H1 (cell line): ENCODE results near the gene OR6Q1.

Source experiments
- CHD1 ChIP-seq: IDR thresholded peaks from 2 replicates; pipeline ENCODE4 v1.6.1; 2012; ENCODE audit warnings: low read depth, low read length, improper control_type of control experiment
- CTCF ChIP-seq, 3 experiments: IDR thresholded peaks; 1 replicate in 2 of 3; 2 replicates in 1 of 3; pipeline versions ENCODE4 v1.5.1 to v1.6.1; 2011; ENCODE audit warnings: low read length in 3 of 3, mild to moderate bottlenecking in 3 of 3, inconsistent platforms in 2 of 3, low read depth in 1 of 3, moderate library complexity in 1 of 3; ENCODE audit not compliant: insufficient read depth in 1 of 3; ENCODE audit errors: control extremely low read depth in 1 of 3
- EZH2 ChIP-seq: fragments of 200-600 bp; sonication (generic); IDR thresholded peaks from 2 replicates; pipeline ENCODE4 v1.7.1; 2012; ENCODE audit warnings: low read depth, mild to moderate bottlenecking, moderate library complexity, low read length, inconsistent platforms; ENCODE audit not compliant: severe bottlenecking
- HDAC6 ChIP-seq: IDR thresholded peaks from one replicate; pipeline ENCODE4 v1.7.1; 2012; ENCODE audit warnings: low read depth, mild to moderate bottlenecking, inconsistent platforms, low read length, moderate library complexity
- MAFK ChIP-seq: IDR thresholded peaks from 2 replicates; pipeline ENCODE4 v1.6.1; 2012; ENCODE audit warnings: low read depth, mild to moderate bottlenecking, improper control_type of control experiment, low read length
- PHF8 ChIP-seq: fragments of 200-600 bp; sonication (generic); conservative IDR thresholded peaks from 2 replicates; pipeline ENCODE4 v1.7.1; 2012; ENCODE audit warnings: low read depth, mild to moderate bottlenecking, inconsistent platforms, low read length, moderate library complexity
- POLR2A ChIP-seq, 2 experiments: IDR thresholded peaks; 1 replicate in 1 of 2; 2 replicates in 1 of 2; pipeline ENCODE4 v1.6.1; 2011; ENCODE audit warnings: low read depth in 2 of 2, low read length in 2 of 2, mild to moderate bottlenecking in 2 of 2; ENCODE audit errors: control extremely low read depth in 1 of 2
- POLR2AphosphoS5 ChIP-seq: IDR thresholded peaks from 2 replicates; pipeline ENCODE4 v1.6.1; 2011; ENCODE audit warnings: low read depth, low read length
- SUZ12 ChIP-seq: fragments of 200-600 bp; sonication (generic); IDR thresholded peaks from 2 replicates; pipeline ENCODE4 v1.6.1; 2012; ENCODE audit warnings: mild to moderate bottlenecking, inconsistent platforms, low read length, moderate library complexity, mixed read lengths
- TBP ChIP-seq: IDR thresholded peaks from 2 replicates; pipeline ENCODE4 v1.6.1; 2011; ENCODE audit warnings: low read depth, low read length, improper control_type of control experiment
- ZNF274 ChIP-seq: IDR thresholded peaks from 2 replicates; pipeline ENCODE4 v1.7.0; 2012; ENCODE audit warnings: low read length, borderline replicate concordance; ENCODE audit errors: extremely low read depth

- TF ChIP-seq POLR2A (IDR thresholded peaks at IDR 0.05; ENCODE audit: control extremely low read depth in 1 of 2, low read depth in 2 of 2, low read length in 2 of 2) (no peak), ZNF274 (no peak), PHF8 (no peak), CTCF (IDR thresholded peaks at IDR 0.05; ENCODE audit: control extremely low read depth in 1 of 3, insufficient read depth in 1 of 3, low read depth in 1 of 3, low read length in 3 of 3) (no peak), CHD1 (no peak), MAFK (no peak), POLR2AphosphoS5 (no peak), SUZ12 (no peak), TBP (no peak), HDAC6 (no peak), EZH2 (no peak)
These were observed 3.4 kb upstream of the OR6Q1 start for GRCh38 chr11:58027341-58027740.
